ENCODE data around the gene CCL1.

GRCh38 chr17:34356194-34356593 lies 6.8 kb downstream of the CCL1 start, which contains the start of gene CCL13:
- no peak for TF ChIP-seq POLR2AphosphoS5 (IDR thresholded peaks at IDR 0.05; ENCODE audit: low read depth, low read length)
- TF ChIP-seq SIN3A (IDR thresholded peaks at IDR 0.05; ENCODE audit: borderline replicate concordance, insufficient read depth, low read length) = no peak
- no peak for TF ChIP-seq REST (IDR thresholded peaks at IDR 0.05; ENCODE audit: insufficient read depth in 1 of 2, low read depth in 2 of 2, low read length in 2 of 2)
- no peak for TF ChIP-seq FOXP2 (optimal IDR thresholded peaks at IDR 0.05; ENCODE audit: borderline replicate concordance, extremely low read depth, extremely low read length, insufficient read depth)

Data from PFSK-1 (cell line).